CD4-positive, alpha-beta T cell treated with Interleukin-4 for 1 hour (primary cell): ENCODE measurements around the gene PEX14.
"Not testable (repeated sequence)": the region's sequence is repeated elsewhere in the genome, so short reads cannot be mapped to it uniquely, and the experiment has no call there.

Experiments used
- DNase-seq, 2 donors: peaks; one replicate each; pipeline ENCODE4 v3.0.0-alpha.2; 2020 to 2022

The PEX14 gene

GRCh38 chr1:10474613-10475507, at the start of gene PEX14:
Gene PEX14 (plus strand): TSS chr1:10474950. CDS start chr1:10474967, 17 bp downstream.
- peak; percentile 83 to 88 for DNase-seq

DNA sequence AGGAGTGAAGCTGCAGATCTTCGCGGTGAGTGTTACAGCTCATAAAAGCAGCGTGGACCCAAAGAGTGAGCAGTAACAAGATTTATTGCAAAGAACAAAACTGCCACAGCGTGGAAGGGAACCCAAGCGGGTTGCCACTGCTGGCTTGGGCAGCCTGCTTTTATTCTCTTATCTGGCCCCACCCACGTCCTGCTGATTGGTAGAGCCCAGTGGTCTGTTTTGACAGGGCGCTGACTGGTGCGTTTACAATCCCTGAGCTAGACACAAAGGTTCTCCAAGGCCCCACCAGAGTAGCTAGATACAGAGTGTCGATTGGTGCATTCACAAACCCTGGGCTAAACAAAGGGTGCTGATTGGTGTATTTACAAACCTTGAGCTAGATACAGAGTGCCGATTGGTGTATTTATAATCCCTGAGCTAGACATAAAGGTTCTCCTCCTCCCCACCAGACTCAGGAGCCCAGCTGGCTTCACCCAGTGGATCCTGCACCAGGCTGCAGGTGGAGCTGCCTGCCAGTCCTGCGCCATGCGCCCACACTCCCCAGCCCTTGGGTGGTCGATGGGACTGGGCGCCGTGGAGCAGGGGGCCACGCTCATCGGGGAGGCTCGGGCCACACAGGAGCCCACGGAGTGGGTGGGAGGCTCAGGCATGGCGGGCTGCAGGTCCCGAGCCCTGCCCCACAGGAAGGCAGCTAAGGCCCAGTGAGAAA, 48.8 kb upstream of the PEX14 start:
- not testable (repeated sequence) for DNase-seq

DNA sequence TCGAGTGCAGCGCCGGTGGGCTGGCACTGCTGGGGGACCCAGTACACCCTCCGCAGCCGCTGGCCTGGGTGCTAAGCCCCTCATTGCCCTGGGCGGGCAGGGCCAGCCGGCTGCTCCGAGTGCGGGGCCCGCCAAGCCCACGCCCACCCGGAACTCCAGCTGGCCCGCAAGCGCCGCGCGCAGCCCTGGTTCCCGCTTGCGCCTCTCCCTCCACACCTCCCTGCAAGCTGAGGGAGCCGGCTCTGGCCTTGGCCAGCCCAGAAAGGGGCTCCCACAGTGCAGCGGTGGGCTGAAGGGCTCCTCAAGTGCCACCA, 48.3 kb upstream of the PEX14 start:
- not testable (repeated sequence) for DNase-seq

DNA sequence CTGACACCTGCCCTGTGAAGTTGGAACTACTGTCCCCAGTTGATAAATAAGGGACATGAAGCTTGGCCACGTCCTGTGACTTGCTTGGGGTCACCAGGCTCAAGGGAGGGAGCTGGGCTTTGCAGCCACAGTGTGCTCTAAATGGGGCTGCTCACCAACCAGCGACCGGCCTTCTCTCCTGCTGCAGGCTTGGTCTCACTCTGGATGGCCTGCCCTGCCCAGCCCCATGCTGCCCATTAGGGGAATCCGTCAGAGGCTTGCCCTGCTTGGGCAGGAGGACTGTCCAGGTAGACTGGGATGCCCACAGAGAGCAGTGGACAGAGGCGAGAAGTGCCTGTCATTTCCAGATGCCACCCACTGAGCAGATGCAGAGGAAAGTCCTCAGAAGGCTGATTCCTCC, 45.8 kb upstream of the PEX14 start:
- DNase-seq: no peak

- DNase-seq: peak; percentile 19 to 36
Measured at GRCh38 chr1:10429868-10430215, 44.9 kb upstream of the PEX14 start.

DNA sequence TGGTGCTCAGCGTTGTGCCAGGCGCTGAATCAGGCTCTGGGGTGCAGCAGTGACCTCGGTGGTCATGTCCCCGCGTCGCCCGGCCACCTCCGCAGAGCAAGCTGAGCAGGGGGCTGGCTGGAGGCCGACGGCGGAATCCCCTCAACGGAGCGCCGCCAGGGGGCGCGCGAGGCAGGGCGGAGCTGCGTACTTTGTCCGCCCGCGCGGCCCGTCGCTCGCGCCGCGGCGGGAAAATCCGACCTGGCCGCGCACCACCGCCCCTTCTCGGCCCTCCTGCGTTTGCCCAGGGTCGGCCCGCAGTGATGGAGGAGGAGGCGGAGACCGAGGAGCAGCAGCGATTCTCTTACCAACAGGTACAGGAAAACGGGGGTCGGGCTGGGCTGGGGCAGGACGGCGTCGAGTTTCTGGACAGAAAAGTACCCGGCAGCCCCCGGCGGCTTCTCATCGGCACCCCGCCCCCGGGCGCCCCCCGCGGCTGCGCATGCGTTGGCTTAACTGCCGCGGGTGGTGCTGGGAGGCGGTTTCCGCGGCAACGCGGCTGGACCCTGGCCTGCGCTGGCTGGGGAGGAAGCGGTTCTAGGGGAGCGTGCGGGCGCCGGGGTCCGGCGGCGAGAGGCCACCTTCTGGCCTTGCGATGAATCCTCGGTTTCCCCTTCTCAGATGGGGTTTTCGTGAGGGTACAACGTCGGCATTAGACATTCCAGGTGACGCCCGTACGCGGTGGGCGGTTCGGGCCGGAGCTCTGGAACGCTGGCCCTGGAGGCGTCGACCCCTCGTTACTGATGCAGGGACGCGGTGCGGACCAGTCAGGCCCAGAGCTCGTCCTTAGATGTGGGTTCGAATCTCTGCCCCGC, 44.3 kb upstream of the PEX14 start, which contains the start of gene CENPS:
Gene CENPS (plus strand): TSS at position 218 of the 854 bp plus-strand sequence. CDS start 85 bp downstream, at position 303.
- peak; percentile 82 to 91 for DNase-seq

GRCh38 chr1:10431070-10431730, 43.5 kb upstream of the PEX14 start:
- no peak for DNase-seq

DNA sequence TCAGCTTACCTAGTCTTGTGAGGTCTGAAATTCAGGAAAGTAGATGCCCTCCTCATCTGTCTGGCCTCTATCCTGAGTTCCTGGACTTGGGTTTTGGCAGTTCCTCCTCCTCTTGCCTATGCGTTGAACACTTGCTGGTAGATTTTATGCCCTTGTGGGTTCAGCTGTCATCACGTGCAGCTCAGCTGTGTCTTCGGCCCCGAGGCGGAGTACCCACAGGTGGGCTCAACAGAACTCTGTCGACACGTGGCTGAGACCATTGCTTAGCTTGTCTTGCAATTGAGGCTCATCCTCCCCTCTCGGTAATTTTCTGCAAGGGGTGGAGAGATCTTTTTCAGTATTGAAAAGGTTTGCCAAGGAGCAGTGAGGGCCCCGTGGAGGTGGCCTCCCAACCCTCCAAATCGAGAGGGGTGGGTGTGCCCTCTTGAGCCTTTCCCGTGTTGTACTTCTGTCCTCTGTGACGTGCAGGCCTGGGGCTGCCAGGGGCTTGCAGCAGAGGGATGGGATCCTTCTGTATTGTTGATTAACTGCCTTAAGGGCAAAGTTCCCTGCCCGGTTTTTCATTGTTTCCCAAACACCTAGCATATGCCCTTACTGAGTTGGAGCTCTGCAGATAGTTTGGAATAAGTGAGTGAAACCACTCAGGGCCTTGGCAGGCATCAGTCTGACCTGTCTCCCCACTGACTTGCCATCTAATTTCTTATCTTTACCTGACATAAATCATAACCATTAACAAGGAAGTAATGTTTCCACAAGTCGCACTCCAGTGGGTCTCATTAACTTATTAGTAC, 41.6 kb upstream of the PEX14 start:
- no peak for DNase-seq

DNA sequence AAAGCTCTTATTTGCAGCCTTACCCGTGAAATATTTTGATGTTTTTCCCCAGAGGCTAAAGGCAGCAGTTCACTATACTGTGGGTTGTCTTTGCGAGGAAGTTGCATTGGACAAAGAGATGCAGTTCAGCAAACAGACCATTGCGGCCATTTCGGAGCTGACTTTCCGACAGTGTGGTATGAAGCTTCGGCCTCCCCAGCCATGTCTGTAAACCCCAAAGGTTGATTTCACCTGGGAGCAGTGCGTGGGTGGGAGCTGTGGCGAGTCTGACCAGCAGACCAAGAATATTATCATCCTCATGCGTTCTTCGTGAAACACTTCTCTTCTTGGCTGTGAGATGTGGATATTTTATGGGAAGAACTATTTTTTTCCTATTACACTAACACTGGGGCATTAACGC, 41.0 kb upstream of the PEX14 start:
- no peak for DNase-seq

DNA sequence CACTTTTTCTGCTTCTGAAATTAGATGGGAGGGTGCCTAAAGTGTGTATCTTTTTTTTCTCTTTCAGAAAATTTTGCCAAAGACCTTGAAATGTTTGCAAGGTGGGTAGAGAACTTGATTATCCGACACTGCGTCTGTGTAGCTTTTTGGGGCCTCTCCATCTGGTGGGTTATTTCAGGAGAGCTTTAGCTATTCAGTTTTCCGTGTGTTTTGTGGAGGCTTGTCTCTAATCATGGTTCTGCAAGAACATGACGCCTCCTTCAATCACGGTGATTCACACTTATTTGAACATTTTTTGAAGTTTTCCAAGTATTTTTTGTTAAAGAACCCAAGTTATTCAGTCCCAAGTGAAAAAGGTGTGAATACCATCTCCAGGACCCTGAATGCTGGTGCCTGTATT, 40.2 kb upstream of the PEX14 start:
- DNase-seq: no peak

DNA sequence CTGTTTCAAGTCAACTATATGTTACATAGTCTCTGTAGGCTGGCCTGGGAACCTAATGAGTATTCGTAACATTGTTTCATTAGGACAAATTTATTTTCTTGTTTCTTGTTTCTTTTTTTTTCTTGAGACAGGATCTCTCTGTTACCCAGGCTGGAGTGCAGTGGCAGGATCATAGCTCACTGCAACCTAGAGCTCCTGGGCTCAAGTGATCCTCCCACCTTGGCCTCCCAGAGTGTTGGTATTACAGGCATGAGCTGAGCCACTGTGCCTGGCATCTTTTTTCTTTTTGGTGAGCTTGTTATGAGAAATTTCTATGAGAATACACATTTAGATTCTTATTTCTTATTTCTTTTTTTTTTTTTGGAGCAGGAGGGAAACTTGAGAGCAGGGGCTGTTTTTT, 37.7 kb upstream of the PEX14 start:
- no peak for DNase-seq

- no peak for DNase-seq
Measured at GRCh38 chr1:10438677-10439163, 36.0 kb upstream of the PEX14 start.

- no peak for DNase-seq
Measured at GRCh38 chr1:10440305-10440704, 34.4 kb upstream of the PEX14 start.

DNA sequence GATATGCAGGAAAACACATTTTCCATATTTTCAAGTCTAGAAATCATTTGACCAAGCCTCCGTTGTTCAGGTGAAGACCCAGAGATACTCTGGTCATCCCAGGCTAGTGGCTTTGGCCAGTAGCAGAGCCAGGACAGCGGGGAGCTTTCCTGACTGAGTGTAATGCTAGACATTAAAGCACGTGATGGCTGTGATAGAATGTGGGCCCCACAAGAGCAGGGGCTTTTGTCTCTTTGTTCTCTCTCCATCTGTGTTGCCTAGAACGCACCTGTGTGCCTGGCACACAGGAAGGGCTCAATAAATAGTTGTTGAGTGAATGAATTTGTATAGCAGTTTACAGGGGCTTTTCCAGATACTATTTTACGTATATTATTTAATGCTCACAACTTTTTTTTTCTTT, 34.0 kb upstream of the PEX14 start:
- no peak for DNase-seq

GRCh38 chr1:10444248-10444647, 30.5 kb upstream of the PEX14 start:
- no peak for DNase-seq

- DNase-seq: no peak
Measured at GRCh38 chr1:10444795-10445397, 29.9 kb upstream of the PEX14 start.

GRCh38 chr1:10446790-10447422, 27.8 kb upstream of the PEX14 start:
- DNase-seq: no peak

DNA sequence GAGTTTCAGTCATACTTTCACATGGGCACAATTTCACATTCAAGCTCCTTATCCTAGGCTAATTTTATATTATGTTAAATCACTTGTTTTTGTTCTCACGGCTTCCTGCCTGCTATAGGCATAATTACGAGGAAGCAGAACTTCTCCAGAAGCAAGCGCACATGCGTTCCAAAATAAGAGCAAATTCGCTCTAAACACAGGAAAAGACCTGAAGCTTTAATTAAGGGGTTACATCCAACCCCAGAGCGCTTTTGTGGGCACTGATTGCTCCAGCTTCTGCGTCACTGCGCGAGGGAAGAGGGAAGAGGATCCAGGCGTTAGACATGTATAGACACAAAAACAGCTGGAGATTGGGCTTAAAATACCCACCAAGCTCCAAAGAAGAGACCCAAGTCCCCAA, 25.0 kb upstream of the PEX14 start, which contains the start of gene CORT:
Gene CORT (plus strand): TSS at position 281 of the 400 bp plus-strand sequence. CDS start 193 bp downstream, outside the sequence.
- no peak for DNase-seq

GRCh38 chr1:10450156-10450814, 24.5 kb upstream of the PEX14 start:
- no peak for DNase-seq

- DNase-seq: no peak
Measured at GRCh38 chr1:10450836-10451235, 23.9 kb upstream of the PEX14 start.
